NCI-H748 (cell line): ENCODE data around the gene ASH1L.
"Not testable (repeated sequence)": the region's sequence is repeated elsewhere in the genome, so short reads cannot be mapped to it uniquely, and the experiment has no call there.

Source experiments
- DNase-seq: peaks from one replicate; lab custom pipeline; 2025; ENCODE audit not compliant: unreplicated experiment; lab: John Stamatoyannopoulos, UW

Gene ASH1L

GRCh38 chr1:155329980-155330598 is 232.5 kb downstream of the ASH1L start:
- DNase-seq: no peak

DNA sequence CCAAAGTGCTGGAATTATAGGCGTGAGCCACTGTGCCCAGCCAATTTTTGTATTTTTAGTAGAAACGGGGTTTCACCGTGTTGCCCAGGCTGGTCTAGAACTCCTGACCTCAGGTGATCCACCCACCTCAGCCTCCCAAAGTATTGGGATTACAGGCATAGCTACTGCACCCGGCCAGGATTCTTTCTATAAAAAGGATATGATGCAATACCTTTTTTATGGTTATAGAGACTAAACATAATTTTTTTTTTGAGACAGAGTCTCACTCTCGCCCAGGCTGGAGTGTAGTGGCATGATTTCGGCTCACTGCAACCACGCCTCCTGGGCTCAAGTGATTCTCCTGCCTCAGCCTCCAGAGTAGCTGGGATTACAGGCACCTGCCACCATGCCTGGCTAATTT is 233.7 kb downstream of the ASH1L start:
- not testable (repeated sequence) for DNase-seq

GRCh38 chr1:155327981-155328380 is 234.6 kb downstream of the ASH1L start:
- DNase-seq: no peak

DNA sequence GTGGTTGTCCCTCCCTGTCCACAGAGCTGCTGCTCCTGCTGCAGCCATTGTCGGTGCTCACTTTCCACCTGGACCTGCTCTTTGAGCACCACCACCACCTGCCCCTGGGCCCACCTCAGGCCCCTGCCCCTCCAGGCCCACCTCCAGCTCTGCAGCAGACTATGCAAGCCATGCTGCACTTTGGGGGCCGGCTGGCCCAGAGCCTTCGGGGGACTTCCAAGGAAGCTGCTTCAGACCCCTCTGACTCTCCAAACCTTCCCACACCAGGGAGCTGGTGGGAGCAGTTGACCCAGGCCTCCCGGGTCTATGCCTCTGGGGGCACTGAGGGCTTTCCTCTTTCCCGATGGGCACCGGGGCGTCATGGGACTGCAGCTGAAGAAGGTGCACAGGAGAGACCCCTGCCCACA is 236.0 kb downstream of the ASH1L start:
- DNase-seq: no peak

GRCh38 chr1:155326020-155326526 is 236.5 kb downstream of the ASH1L start:
- no peak for DNase-seq

DNA sequence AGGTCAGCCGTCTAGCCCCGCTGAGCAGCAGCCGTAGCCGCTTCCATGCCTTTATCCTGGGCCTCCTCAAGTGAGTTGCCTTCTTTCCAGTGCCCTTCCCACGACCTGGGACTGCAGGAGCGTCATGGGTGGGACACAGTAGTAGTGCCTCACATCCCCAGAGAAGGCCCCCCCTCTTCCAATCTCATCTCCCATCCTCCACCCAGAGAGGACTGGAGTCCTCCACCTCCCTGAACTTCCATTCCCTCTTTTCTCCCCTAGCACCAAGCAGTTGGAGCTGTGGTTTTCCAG is 237.1 kb downstream of the ASH1L start:
- DNase-seq: no peak

DNA sequence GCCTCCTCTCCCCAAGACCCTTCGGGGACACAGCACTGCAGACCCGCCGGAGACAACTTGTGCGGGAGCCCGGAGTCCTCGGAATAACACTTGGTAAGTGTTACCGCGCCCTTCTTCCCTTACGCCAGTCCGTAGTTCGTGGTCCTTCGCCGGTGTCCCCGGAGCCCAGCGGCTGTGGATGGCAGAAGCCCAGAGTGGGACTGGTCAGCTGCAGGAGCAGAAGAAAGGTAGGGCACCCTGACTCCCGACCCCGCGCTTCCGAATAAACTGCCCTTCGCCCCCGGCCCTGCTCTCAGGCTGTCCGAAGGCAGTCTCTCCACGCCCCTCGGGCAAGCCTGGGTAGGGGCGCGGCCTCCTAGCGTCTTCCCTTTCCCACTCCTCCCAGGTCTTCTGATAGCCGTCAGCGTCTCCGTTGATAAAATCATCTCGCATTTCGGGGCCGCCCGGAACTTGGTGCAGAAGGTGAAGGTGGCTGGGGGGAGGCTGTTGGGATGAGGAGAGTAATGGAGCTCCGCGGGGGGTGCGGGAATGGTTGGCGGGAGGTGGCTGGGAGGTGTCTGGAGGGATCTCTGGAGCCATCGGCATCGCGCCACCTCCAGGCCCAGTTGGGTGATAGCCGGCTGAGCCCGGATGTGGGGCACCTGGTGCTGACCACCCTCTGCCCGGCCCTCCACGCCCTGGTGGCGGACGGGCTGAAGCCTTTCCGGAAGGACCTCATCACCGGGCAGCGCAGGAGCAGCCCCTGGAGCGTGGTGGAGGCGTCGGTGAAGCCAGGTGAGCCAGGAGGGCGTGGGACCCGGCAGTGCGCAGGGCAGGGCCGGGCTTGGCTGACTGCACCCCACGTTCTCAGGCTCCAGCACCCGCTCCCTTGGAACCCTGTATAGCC is 237.6 kb downstream of the ASH1L start:
- DNase-seq: peak; percentile 82

GRCh38 chr1:155324037-155324716 is 238.4 kb downstream of the ASH1L start:
- peak; percentile 95 for DNase-seq

- DNase-seq: peak; percentile 84
These were observed 238.9 kb downstream of the ASH1L start for GRCh38 chr1:155323729-155324036.

DNA sequence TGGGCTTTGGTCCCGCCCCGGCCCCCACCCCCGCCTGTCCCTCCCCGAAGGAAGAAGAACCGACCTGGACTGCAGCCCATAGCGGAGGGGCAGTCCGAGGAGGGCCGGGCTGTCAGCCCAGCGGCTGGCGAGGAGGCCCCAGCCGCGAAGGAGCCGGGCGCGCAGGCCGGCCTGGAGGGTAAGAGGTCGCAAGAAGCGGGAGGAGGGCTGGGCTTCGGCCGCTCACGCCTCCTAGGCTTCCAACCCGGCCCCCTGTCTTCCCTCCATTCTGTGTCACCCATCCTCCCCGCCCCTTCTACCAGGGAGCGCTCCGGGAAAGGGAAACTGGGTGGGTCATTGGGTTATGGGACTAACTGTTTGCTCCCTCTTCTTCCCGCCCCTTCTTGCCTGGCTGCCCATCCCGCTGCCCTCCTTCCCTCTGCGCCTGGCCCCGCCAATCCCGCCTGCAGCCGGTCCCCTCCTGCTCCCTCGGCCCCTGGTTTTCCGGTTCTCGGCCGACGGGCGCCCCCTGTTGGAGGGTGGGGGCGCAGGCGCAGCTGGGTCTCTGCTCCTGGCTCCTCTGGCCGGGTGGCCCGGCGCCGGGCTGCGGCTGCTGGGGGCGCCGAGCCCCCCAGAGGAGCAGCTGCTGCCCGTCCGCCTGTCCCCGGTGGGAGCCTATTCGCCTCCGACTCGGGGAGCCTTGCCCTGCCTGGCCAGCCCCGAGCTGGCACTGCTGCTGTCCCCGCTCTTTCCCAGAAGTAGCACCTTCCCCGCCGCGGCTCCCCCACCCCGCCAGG is 239.5 kb downstream of the ASH1L start:
- peak; percentile 91 for DNase-seq

DNA sequence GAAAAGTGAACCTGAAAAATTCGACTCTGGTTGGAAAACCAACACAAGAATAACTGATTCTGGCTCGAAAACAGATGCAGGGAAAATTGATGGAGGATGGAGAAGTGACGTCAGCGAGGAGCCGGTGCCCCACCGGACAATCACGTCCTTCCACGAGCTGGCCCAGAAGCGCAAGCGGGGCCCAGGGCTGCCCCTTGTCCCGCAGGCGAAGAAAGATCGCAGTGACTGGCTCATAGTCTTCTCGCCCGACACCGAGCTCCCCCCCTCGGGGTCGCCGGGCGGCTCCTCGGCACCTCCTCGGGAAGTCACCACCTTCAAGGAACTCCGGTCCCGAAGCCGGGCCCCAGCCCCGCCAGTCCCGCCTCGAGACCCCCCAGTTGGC is 240.0 kb downstream of the ASH1L start:
- peak; percentile 46 for DNase-seq

DNA sequence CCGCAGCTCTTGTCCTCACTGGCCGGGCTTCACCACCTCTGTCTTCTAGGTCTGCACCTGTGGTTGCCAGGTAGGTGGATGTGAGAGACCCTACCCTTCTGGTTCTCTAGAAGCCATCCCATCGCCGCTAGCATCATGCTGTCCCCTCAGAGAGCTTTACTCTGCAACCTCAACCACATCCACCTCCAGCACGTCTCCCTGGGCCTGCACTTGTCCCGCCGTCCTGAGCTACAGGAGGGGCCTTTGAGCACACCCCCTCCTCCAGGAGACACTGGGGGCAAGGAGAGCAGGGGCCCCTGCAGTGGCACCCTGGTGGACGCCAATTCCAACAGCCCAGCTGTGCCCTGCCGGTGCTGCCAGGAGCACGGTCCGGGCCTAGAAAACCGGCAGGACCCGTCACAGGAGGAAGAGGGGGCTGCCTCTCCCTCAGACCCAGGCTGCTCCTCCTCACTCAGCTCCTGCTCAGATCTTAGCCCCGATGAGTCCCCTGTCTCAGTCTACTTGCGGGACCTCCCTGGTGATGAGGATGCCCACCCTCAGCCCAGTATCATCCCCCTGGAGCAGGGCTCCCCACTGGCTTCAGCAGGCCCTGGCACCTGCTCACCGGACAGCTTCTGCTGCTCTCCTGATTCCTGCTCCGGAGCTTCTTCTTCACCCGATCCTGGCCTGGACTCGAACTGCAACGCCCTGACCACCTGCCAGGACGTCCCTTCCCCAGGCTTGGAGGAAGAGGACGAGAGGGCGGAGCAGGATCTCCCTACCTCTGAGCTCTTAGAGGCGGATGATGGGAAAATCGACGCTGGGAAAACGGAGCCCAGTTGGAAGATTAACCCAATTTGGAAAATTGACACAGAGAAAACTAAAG is 240.7 kb downstream of the ASH1L start:
- DNase-seq: peak; percentile 38

GRCh38 chr1:155320661-155321617 is 241.7 kb downstream of the ASH1L start, which contains the start of gene RUSC1:
Gene RUSC1, plus strand, starts transcription at chr1:155320894. Its CDS starts 880 bp downstream, at chr1:155321774.
- peak; percentile 90 for DNase-seq

DNA sequence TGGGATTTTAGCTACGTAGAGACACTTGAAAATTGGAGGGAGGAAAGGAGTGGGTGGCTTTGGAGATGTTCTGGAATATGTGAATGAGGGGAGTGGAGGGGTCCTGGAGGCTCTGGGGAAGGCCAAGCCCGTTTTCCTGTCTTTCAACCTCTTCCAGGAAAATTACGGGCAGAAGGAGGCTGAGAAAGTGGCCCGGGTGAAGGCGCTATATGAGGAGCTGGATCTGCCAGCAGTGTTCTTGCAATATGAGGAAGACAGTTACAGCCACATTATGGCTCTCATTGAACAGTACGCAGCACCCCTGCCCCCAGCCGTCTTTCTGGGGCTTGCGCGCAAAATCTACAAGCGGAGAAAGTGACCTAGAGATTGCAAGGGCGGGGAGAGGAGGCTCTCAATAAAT is 242.4 kb downstream of the ASH1L start:
- DNase-seq: peak; percentile 74

- DNase-seq: no peak
These were observed 243.1 kb downstream of the ASH1L start for GRCh38 chr1:155319536-155319935.

GRCh38 chr1:155318082-155318481 is 244.5 kb downstream of the ASH1L start:
- DNase-seq: no peak

- DNase-seq: no peak
These were observed 245.7 kb downstream of the ASH1L start for GRCh38 chr1:155316922-155317321.

- no peak for DNase-seq
These were observed 249.3 kb downstream of the ASH1L start for GRCh38 chr1:155313261-155313660.

- peak; percentile 13 for DNase-seq
These were observed 253.1 kb downstream of the ASH1L start for GRCh38 chr1:155309423-155310021.
